ENCODE results near the gene P2RY12.

- TF ChIP-seq, protein P1, sequence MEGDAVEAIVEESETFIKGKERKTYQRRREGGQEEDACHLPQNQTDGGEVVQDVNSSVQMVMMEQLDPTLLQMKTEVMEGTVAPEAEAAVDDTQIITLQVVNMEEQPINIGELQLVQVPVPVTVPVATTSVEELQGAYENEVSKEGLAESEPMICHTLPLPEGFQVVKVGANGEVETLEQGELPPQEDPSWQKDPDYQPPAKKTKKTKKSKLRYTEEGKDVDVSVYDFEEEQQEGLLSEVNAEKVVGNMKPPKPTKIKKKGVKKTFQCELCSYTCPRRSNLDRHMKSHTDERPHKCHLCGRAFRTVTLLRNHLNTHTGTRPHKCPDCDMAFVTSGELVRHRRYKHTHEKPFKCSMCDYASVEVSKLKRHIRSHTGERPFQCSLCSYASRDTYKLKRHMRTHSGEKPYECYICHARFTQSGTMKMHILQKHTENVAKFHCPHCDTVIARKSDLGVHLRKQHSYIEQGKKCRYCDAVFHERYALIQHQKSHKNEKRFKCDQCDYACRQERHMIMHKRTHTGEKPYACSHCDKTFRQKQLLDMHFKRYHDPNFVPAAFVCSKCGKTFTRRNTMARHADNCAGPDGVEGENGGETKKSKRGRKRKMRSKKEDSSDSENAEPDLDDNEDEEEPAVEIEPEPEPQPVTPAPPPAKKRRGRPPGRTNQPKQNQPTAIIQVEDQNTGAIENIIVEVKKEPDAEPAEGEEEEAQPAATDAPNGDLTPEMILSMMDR (IDR thresholded peaks at IDR 0.05), result no peak
- TF ChIP-seq ZFX (IDR thresholded peaks at IDR 0.05; ENCODE audit: borderline replicate concordance), result no peak
Observed at GRCh38 chr3:151351648-151352047, 32.9 kb downstream of the P2RY12 start.
